Measurements from ENCODE around the gene SRBD1.

SRBD1 gene

DNA sequence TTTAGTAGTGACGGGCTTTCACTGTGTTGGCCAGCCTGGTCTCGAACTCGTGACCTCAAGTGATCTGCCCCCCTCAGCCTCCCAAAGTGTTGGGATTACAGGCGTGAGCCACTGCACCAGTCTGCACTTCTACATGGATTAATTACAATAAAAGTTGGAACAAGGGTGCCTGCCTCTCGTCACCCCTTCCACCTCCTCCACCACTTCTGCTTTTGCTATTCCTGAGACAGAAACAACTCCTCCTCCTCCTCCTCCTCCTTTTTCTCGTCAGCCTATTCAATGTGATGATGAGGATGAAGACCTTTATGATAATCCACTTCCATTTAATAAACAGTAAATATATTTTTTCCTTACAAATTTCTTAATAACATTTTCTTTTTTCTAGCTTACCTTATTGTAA, 35.2 kb downstream of the SRBD1 start:
- Histone ChIP-seq H3K4me1 (ENCODE audit: insufficient read depth, low read length) (peaks cover 3% of the 10 kb centered on the region; the same call in 1 of the 2 replicates), H2AFZ (ENCODE audit: low read depth, low read length) (no peak overlapping the region), H3K79me2 (ENCODE audit: insufficient read depth, low read length) (no peaks in the 10 kb centered on the region), H3K36me3 (ENCODE audit: insufficient read depth, low read length) (peaks cover 35% of the 10 kb centered on the region; the same call in 1 of the 2 replicates), H3K27ac (ENCODE audit: low read length) (no peak overlapping the region), H3K9me3 (ENCODE audit: insufficient read depth, low read length, severe bottlenecking) (no peaks in the 10 kb centered on the region), H3K4me2 (ENCODE audit: insufficient read depth, low read length) (no peak overlapping the region), H3K4me3 (ENCODE audit: low read depth in 1 of 2, low read length in 2 of 2) (no peak overlapping the region), H3K27me3 (ENCODE audit: insufficient read depth, low read length, poor library complexity) (no peaks in the 10 kb centered on the region), H3K9ac (ENCODE audit: low read depth, low read length) (no peak overlapping the region), H4K20me1 (ENCODE audit: insufficient read depth, low read length) (no peaks in the 10 kb centered on the region)
- TF ChIP-seq, protein P1, sequence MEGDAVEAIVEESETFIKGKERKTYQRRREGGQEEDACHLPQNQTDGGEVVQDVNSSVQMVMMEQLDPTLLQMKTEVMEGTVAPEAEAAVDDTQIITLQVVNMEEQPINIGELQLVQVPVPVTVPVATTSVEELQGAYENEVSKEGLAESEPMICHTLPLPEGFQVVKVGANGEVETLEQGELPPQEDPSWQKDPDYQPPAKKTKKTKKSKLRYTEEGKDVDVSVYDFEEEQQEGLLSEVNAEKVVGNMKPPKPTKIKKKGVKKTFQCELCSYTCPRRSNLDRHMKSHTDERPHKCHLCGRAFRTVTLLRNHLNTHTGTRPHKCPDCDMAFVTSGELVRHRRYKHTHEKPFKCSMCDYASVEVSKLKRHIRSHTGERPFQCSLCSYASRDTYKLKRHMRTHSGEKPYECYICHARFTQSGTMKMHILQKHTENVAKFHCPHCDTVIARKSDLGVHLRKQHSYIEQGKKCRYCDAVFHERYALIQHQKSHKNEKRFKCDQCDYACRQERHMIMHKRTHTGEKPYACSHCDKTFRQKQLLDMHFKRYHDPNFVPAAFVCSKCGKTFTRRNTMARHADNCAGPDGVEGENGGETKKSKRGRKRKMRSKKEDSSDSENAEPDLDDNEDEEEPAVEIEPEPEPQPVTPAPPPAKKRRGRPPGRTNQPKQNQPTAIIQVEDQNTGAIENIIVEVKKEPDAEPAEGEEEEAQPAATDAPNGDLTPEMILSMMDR (IDR thresholded peaks at IDR 0.05; ENCODE audit: borderline replicate concordance, extremely low read depth, low read length, poor library complexity, severe bottlenecking) = no peak
- TF ChIP-seq EZH2 (IDR thresholded peaks at IDR 0.05; ENCODE audit: borderline replicate concordance, low read depth, low read length, severe bottlenecking) = no peak
- ATAC-seq (ENCODE audit: insufficient read depth, low read depth) (no peak), DNase-seq (no peak)

DNA sequence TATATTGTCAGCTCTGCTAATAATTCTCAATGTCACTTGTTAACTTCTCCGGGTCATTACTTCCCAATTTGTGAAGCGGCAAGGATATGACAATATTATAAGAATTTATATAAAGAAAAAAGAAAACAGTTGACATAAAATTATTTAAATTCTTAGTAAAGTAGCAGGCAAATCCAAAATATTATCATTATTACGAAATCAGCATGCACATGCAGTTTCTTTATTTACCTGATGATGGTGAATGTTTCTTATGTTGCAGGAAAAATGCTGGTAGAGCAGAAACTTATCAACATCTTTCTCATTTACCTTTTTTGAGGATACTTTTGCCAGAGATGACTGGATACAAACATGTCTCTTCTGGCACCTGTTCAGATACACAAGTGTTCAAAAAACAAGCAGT, 38.1 kb downstream of the SRBD1 start:
- Histone ChIP-seq H3K9me3 (ENCODE audit: insufficient read depth, low read length, severe bottlenecking) (no peaks in the 10 kb centered on the region), H4K20me1 (ENCODE audit: insufficient read depth, low read length) (no peaks in the 10 kb centered on the region), H3K79me2 (ENCODE audit: insufficient read depth, low read length) (peaks cover 4% of the 10 kb centered on the region), H3K9ac (ENCODE audit: low read depth, low read length) (no peak overlapping the region), H3K4me2 (ENCODE audit: insufficient read depth, low read length) (no peak overlapping the region), H3K4me3 (ENCODE audit: low read depth in 1 of 2, low read length in 2 of 2) (no peak overlapping the region), H3K36me3 (ENCODE audit: insufficient read depth, low read length) (peaks cover 34% of the 10 kb centered on the region; the same call in 1 of the 2 replicates), H2AFZ (ENCODE audit: low read depth, low read length) (no peak overlapping the region), H3K4me1 (ENCODE audit: insufficient read depth, low read length) (peaks cover 20% of the 10 kb centered on the region), H3K27ac (ENCODE audit: low read length) (no peak overlapping the region), H3K27me3 (ENCODE audit: insufficient read depth, low read length, poor library complexity) (no peaks in the 10 kb centered on the region)
- TF ChIP-seq EZH2 (IDR thresholded peaks at IDR 0.05; ENCODE audit: borderline replicate concordance, low read depth, low read length, severe bottlenecking) = no peak
- TF ChIP-seq, protein P1 (IDR thresholded peaks at IDR 0.05; ENCODE audit: borderline replicate concordance, extremely low read depth, low read length, poor library complexity, severe bottlenecking) = no peak
- no peak for ATAC-seq (ENCODE audit: insufficient read depth, low read depth)
- no peak for DNase-seq

DNA sequence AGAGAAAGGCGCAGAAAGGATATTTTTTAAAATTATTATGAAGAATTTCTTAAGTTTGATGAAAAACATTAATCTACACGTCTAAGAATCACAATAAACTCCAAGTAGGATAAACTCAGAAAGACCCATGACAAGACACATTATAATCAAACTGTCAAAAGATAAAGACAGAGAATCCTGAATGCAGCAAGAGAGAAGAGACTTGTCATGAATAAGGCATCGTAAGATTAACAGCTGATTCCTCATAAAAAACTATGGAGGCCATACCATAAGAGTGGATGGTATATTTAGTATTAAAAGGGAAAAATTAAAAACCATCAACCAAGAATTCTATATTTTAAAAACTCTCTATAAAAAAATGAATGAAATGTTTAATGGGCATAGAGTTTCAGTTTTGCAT, 39.1 kb downstream of the SRBD1 start:
- H3K4me2 ChIP-seq (ENCODE audit: insufficient read depth, low read length) = no peak overlapping the region
- H3K4me1 ChIP-seq (ENCODE audit: insufficient read depth, low read length) = peaks cover 23% of the 10 kb centered on the region
- no peaks in the 10 kb centered on the region for H4K20me1 ChIP-seq (ENCODE audit: insufficient read depth, low read length)
- no peak overlapping the region for H3K9ac ChIP-seq (ENCODE audit: low read depth, low read length)
- TF ChIP-seq, protein P1 (IDR thresholded peaks at IDR 0.05; ENCODE audit: borderline replicate concordance, extremely low read depth, low read length, poor library complexity, severe bottlenecking) = no peak
- TF ChIP-seq EZH2 (IDR thresholded peaks at IDR 0.05; ENCODE audit: borderline replicate concordance, low read depth, low read length, severe bottlenecking) = no peak
- peaks cover 8% of the 10 kb centered on the region for H3K79me2 ChIP-seq (ENCODE audit: insufficient read depth, low read length)
- no peak for ATAC-seq (ENCODE audit: insufficient read depth, low read depth)
- H3K27ac ChIP-seq (ENCODE audit: low read length) = no peak overlapping the region
- no peaks in the 10 kb centered on the region for H3K27me3 ChIP-seq (ENCODE audit: insufficient read depth, low read length, poor library complexity)
- peaks cover 26% of the 10 kb centered on the region; the same call in 1 of the 2 replicates for H3K36me3 ChIP-seq (ENCODE audit: insufficient read depth, low read length)
- H3K9me3 ChIP-seq (ENCODE audit: insufficient read depth, low read length, severe bottlenecking) = no peaks in the 10 kb centered on the region
- no peak overlapping the region for H3K4me3 ChIP-seq (ENCODE audit: low read depth in 1 of 2, low read length in 2 of 2)
- DNase-seq = no peak
- no peak overlapping the region for H2AFZ ChIP-seq (ENCODE audit: low read depth, low read length)
